CD4-positive, alpha-beta T cell treated with Interleukin-4 for 1 hour (primary cell): ENCODE results near the gene CRABP2.

Source experiments
- DNase-seq, 2 donors: peaks; one replicate each; pipeline ENCODE4 v3.0.0-alpha.2; 2020 to 2022

The CRABP2 gene

DNA sequence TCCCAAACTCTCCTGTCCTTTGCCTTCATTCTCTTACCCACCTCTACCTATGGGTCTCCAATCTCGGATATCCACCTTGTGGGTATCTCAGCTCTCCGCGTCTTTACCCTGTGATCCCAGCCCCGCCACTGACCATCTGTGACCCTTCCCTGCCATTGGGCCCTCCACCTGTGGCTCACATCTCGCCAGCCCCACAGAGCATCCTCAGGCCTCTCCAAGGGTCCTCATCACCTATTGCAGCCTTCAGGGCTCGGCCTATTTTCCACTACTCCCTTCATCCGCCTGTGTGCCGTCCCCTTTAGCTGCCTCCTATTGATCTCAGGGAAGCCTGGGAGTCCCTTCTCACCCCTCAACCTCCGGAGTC lies 52.4 kb downstream of the CRABP2 start:
- DNase-seq = no peak

DNA sequence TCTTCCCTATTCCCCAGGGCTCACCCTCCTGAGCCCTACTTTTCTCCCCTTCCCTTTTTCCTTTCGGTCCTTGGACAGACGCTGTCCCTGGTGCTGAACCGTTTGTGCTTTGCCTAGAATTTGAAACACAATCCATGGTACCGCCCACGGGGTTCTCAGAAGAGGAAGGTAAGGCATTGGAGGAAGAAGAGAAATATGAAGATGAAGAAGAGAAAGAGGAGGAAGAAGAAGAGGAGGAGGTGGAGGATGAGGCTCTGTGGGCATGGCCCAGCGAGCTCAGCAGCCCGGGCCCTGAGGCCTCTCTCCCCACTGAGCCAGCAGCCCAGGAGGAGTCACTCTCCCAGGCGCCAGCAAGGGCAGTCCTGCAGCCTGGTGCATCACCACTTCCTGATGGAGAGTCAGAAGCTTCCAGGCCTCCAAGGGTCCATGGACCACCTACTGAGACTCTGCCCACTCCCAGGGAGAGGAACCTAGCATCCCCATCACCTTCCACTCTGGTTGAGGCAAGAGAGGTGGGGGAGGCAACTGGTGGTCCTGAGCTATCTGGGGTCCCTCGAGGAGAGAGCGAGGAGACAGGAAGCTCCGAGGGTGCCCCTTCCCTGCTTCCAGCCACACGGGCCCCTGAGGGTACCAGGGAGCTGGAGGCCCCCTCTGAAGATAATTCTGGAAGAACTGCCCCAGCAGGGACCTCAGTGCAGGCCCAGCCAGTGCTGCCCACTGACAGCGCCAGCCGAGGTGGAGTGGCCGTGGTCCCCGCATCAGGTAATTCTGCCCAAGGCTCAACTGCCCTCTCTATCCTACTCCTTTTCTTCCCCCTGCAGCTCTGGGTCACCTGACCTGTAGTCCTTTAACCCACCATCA lies 53.0 kb downstream of the CRABP2 start:
- no peak for DNase-seq
